ENCODE results near the gene TMEM196.

DNA sequence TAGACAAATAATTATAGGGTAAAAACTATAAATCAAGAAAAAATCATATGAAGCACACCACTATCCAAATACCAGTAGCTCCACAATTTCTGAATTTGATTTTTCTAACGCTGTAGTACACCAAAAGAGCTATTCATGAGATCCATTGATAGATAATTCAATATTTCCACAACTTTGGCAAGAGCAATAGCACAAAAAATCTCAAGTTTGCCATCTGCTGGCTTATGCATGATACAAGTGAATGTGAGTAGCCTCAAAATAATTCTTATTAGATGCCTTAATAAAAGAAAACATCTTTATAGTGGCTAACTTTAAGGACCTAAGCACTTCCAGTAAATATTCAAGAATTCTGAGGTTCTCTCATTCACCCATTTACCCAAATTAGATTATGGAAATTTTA, 2.2 kb upstream of the TMEM196 start:
- TF ChIP-seq, protein P1, sequence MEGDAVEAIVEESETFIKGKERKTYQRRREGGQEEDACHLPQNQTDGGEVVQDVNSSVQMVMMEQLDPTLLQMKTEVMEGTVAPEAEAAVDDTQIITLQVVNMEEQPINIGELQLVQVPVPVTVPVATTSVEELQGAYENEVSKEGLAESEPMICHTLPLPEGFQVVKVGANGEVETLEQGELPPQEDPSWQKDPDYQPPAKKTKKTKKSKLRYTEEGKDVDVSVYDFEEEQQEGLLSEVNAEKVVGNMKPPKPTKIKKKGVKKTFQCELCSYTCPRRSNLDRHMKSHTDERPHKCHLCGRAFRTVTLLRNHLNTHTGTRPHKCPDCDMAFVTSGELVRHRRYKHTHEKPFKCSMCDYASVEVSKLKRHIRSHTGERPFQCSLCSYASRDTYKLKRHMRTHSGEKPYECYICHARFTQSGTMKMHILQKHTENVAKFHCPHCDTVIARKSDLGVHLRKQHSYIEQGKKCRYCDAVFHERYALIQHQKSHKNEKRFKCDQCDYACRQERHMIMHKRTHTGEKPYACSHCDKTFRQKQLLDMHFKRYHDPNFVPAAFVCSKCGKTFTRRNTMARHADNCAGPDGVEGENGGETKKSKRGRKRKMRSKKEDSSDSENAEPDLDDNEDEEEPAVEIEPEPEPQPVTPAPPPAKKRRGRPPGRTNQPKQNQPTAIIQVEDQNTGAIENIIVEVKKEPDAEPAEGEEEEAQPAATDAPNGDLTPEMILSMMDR (IDR thresholded peaks at IDR 0.05; ENCODE audit: low read depth, low read length, poor library complexity, severe bottlenecking), result no peak
- TF ChIP-seq EZH2phosphoT487 (IDR thresholded peaks at IDR 0.05; ENCODE audit: borderline replicate concordance, low read length), result no peak
